GM12801 (cell line): ENCODE results near the gene MAP3K8.

Source experiments
- CTCF ChIP-seq: IDR thresholded peaks from one replicate; pipeline ENCODE4 v1.5.1; 2011; ENCODE audit warnings: control low read depth; ENCODE audit not compliant: insufficient read length; ENCODE audit errors: extremely low read depth

MAP3K8 gene

GRCh38 chr10:30455816-30456215, 21.8 kb downstream of the MAP3K8 start:
- TF ChIP-seq CTCF = no peak

GRCh38 chr10:30456266-30456665, 22.3 kb downstream of the MAP3K8 start:
- no peak for TF ChIP-seq CTCF

- no peak for TF ChIP-seq CTCF
Measured at GRCh38 chr10:30459283-30459682, 25.3 kb downstream of the MAP3K8 start.

GRCh38 chr10:30460121-30460520, 26.1 kb downstream of the MAP3K8 start:
- no peak for TF ChIP-seq CTCF

GRCh38 chr10:30462513-30462912, 28.5 kb downstream of the MAP3K8 start:
- no peak for TF ChIP-seq CTCF

- TF ChIP-seq CTCF = no peak
Measured at GRCh38 chr10:30463944-30464451, 30.0 kb downstream of the MAP3K8 start.

GRCh38 chr10:30464675-30465074, 30.7 kb downstream of the MAP3K8 start:
- TF ChIP-seq CTCF = no peak

GRCh38 chr10:30466445-30466844, 32.5 kb downstream of the MAP3K8 start:
- TF ChIP-seq CTCF = no peak
